ENCODE measurements around the gene NME1.

Gene NME1

DNA sequence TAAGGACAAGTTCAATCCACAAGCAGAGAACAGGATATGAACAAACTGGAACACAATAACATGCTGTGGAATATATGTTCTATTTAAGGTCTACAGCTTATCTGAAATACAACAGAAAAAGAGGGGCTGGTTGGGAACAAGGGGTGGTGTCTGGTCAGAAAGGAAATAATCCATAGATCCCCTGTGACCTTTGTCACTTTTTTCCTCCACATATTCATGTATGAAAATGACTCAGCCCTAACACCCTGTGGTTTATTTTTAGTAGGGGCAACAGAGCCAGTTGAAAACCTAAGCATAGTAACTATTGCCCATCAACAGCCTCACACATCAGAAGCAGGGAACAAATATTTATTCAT is 20.4 kb upstream of the NME1 start:
- DNase-seq (ENCODE audit: low read depth), result no peak

DNA sequence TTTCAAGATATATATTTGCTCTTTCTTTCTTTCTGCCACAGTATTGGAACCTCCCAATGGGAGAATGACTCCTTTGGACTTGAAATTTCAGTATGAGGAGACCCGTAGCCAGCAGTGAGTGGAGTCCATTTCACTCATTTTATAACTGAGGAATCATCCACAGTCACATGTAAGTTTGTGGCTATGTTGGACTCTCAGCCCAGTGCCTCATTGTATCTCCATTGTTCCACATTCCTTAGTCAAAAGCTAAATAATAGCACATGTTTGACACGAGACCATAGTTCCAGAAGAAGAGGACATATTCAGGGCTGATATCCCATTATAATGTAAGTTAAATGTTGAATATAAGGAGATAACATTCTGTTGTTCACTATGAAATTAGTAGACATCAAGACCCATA is 20.0 kb upstream of the NME1 start:
- H3K4me3 ChIP-seq (ENCODE audit: control insufficient read depth, low read depth, low read length), result no peak overlapping the region
- TF ChIP-seq, protein P1, sequence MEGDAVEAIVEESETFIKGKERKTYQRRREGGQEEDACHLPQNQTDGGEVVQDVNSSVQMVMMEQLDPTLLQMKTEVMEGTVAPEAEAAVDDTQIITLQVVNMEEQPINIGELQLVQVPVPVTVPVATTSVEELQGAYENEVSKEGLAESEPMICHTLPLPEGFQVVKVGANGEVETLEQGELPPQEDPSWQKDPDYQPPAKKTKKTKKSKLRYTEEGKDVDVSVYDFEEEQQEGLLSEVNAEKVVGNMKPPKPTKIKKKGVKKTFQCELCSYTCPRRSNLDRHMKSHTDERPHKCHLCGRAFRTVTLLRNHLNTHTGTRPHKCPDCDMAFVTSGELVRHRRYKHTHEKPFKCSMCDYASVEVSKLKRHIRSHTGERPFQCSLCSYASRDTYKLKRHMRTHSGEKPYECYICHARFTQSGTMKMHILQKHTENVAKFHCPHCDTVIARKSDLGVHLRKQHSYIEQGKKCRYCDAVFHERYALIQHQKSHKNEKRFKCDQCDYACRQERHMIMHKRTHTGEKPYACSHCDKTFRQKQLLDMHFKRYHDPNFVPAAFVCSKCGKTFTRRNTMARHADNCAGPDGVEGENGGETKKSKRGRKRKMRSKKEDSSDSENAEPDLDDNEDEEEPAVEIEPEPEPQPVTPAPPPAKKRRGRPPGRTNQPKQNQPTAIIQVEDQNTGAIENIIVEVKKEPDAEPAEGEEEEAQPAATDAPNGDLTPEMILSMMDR (IDR thresholded peaks at IDR 0.05; ENCODE audit: control insufficient read depth, insufficient read depth, low read depth, low read length, missing control alignments), result no peak
- DNase-seq (ENCODE audit: low read depth), result no peak

More for the DNA sequence above, 20.4 kb upstream of the NME1 start:
- no peak overlapping the region for H3K4me3 ChIP-seq (ENCODE audit: control insufficient read depth, low read depth, low read length)
- TF ChIP-seq, protein P1 (IDR thresholded peaks at IDR 0.05; ENCODE audit: control insufficient read depth, insufficient read depth, low read depth, low read length, missing control alignments), result no peak

DNA sequence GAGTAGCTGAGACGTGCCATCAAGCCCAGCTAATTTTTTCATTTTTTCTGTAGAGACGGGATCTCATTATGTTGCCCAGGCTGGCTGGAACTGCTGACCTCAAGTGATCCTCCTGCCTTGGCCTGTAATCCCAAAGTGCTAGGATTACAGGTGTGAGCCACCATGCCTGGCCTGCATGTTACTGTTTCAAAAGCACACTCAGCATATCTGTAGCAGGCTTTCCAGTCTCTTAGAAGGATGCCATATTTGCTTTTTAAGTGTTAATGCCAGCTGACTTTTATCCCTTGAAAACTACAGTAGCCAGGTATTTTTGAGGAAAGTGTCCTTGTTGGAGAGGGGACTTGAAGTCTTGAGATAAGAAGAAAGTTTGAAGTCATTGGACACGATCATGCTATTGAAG is 17.4 kb upstream of the NME1 start:
- H3K4me3 ChIP-seq (ENCODE audit: control insufficient read depth, low read depth, low read length), result no peak overlapping the region
- TF ChIP-seq, protein P1 (IDR thresholded peaks at IDR 0.05; ENCODE audit: control insufficient read depth, insufficient read depth, low read depth, low read length, missing control alignments), result no peak
- no peak for DNase-seq (ENCODE audit: low read depth)

DNA sequence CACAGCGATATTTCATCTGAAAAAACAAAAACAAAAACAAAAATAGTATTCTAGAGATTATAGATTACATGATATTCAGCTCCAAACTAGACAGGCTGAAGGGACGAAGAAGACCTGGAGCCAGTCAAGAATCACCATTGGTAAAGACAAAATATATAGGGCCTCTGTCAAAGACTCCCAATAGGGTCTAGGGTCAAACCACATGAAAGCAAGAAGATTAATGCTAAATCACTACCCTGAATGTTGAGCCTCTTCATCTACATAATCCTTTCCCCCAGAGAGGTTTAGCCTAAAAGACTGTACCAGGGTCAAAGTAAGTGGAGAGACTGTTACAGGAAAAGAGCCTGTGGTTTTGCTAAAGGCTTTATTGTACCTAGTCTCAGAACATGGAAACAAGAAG is 10.8 kb upstream of the NME1 start:
- DNase-seq (ENCODE audit: low read depth), result no peak
- TF ChIP-seq, protein P1 (IDR thresholded peaks at IDR 0.05; ENCODE audit: control insufficient read depth, insufficient read depth, low read depth, low read length, missing control alignments), result no peak
- H3K4me3 ChIP-seq (ENCODE audit: control insufficient read depth, low read depth, low read length), result no peak overlapping the region

DNA sequence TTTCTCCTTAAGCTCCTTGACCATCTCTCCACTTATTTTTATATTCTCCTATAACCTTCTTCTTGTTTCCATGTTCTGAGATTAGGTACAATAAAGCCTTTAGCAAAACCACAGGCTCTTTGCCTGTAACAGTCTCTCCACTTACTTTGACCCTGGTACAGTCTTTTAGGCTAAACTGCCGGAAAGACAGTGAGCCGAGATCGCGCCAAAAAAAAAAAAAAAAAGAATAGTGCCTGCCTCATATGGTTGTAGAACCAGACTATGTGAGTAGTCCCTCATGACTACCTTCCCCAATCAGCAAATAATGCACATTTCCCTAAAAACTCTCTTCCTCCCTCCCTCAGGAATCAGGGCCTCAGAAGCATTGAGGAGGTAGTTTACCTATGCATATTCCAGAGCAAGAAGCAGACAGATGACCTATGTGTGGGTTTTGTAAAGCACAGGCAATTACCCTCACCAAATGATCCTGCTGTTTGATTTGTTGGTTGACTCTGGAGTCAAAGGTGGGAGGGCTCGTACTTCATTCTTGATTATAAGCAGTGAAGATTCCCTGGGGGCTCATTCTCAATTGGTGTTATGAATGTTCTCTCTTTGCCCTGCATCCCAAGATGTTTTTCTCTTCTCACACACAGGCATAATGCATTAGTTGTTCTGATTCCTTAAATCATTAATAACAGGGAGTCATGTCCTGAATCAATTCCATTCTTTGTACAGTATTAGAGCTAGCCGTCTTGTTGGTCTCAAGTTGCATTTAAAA is 8.9 kb upstream of the NME1 start:
- H3K4me3 ChIP-seq (ENCODE audit: control insufficient read depth, low read depth, low read length), result no peak overlapping the region
- no peak for DNase-seq (ENCODE audit: low read depth)
- TF ChIP-seq, protein P1 (IDR thresholded peaks at IDR 0.05; ENCODE audit: control insufficient read depth, insufficient read depth, low read depth, low read length, missing control alignments), result no peak

DNA sequence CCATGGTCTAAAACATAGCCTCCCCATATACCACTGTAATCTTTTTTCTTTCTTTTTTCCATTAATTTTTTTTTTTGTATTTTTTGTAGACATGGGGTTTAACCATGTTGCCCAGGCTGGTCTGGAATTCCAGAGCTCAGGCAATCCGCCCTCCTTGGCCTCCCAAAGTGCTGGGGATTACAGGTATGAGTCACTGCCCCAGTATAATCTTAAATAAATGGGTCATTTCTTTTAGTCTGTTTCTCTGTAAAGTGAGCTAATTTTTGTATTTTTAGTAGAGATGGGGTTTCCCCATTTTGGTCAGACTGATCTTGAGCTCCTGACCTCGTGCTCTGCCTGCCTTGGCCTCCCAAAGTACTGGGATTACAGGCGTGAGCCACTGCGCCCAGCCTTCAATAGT is 5.7 kb upstream of the NME1 start:
- TF ChIP-seq, protein P1 (IDR thresholded peaks at IDR 0.05; ENCODE audit: control insufficient read depth, insufficient read depth, low read depth, low read length, missing control alignments), result no peak
- DNase-seq (ENCODE audit: low read depth), result no peak
- H3K4me3 ChIP-seq (ENCODE audit: control insufficient read depth, low read depth, low read length), result no peak overlapping the region
